Measurements from ENCODE around the gene PLEKHA6.

Gene PLEKHA6

GRCh38 chr1:204178487-204179281, 181.0 kb downstream of the PLEKHA6 start:
- DNase-seq: no peak

DNA sequence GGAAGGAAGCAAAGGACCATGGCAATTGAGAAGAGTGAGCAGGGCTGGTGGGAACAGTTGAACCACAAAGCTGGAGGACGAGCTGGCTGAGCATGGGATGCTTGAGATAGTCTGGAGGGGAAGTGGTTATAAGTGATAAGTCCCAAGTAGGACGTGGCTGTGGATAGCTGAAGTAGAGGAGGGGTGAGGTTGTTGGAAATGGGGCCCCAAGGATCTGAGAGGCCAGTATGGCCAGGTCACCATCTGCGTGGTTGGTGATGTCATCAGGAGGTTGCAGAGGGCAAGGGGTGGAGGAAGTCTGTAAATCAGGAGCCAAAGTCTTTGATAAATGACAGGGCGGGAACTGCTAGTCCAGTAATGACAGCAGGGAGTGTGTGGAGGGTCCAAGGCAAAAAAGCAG, 182.6 kb downstream of the PLEKHA6 start:
- peak in 2 of 3 donors; percentile 20 to 31 for DNase-seq

- DNase-seq: no peak
Observed at GRCh38 chr1:204176049-204176448, 183.7 kb downstream of the PLEKHA6 start.

DNA sequence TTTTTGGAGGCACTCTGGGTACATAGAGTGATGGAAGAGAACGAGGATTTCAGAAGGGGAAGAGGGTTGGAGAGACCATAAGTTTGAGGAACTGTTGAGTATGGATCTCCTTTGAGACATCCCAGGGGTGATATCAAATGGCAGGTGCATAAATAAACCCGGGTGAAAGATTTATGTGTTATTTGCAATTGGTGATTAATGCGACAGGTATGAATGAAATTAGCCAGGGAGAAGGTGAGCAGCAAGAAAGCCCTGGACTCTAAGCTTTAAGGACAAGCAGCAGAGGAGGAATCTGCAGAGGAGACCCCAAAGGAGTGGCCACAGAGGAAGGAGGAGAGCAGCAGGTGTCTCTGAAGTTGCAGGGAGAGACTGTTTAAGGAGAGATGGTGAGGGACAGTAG, 184.8 kb downstream of the PLEKHA6 start:
- DNase-seq: no peak

DNA sequence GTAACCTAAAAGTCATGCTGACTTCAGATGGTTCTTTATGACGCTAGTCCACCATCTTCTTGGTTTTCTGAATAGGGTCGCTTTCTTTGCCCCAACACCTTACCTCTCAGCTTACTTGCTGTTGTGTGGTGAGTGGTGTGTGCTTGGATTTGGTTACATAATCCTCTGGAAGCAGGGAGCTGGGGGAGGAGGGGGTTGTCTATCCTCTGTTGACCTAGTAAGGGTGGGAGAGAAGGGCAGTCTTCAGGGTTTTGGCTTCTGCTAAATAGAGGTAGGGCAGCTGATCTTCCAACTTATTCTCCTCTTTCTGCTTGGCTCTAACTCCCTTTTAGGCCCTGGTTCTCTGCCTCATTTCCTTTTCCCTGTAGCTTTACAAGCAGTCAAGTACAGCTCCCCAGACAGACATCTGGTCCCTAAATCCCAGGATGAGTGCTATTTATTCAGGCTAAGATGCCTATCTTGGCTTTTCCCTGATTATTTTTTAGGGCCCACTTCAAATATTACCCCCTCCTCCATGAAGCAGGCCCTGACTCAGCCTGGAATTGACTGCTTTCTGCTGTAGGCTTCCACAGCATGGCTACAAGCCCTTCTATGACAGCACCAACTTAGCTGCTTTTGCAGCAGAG, 187.2 kb downstream of the PLEKHA6 start:
- DNase-seq: no peak

GRCh38 chr1:204171751-204172178, 188.0 kb downstream of the PLEKHA6 start:
- DNase-seq: peak; percentile 59 to 79 (median 77)

GRCh38 chr1:204170494-204171155, 189.1 kb downstream of the PLEKHA6 start:
- no peak for DNase-seq

DNA sequence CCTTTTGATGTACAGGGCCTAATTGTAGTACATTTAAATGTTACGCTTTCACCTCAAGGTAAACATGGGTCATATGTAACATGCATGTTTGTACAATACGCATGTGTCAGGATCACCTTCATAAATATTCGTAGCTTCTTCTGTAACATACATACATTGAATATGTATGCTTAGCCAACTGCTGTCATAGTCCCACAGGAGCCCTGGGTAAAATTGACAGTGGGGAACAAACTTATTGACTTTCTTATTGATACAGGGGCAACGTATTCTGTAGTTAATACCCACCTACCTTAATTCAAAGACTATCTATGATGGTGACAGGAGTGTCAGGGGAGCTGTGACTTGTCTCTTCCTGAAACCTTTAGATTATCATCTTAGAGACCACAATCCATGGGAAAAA, 189.9 kb downstream of the PLEKHA6 start:
- no peak for DNase-seq
